Measurements from ENCODE around the gene FKBP8. TPM values are rescaled to one million over a fixed set of nuclear protein-coding genes. Genes with fewer than 3 reads are reported as not detected.
"Not testable (repeated sequence)": the region's sequence is repeated elsewhere in the genome, so short reads cannot be mapped to it uniquely, and the experiment has no call there.

Gene FKBP8
- 374 and 409 TPM in 2 replicates for total RNA-seq (2014; rRNA removed)
- polyA plus RNA-seq (2012), result 301 TPM

- DNase-seq (ENCODE audit: low read depth), result peak; percentile 71
Measured at GRCh38 chr19:18542941-18543813, at the start of gene FKBP8. Gene FKBP8, minus strand, starts transcription at chr19:18543573. Its CDS starts 1,603 bp downstream, at chr19:18541970.

- DNase-seq (ENCODE audit: low read depth), result not testable (repeated sequence)
Measured at GRCh38 chr19:18592732-18593131, 49.4 kb upstream of the FKBP8 start.

GRCh38 chr19:18591735-18592385, 48.5 kb upstream of the FKBP8 start:
- no peak for DNase-seq (ENCODE audit: low read depth)

- peak; percentile 39 for DNase-seq (ENCODE audit: low read depth)
Measured at GRCh38 chr19:18590273-18591272, 47.2 kb upstream of the FKBP8 start.

GRCh38 chr19:18589380-18590272, 46.3 kb upstream of the FKBP8 start:
- peak; percentile 51 for DNase-seq (ENCODE audit: low read depth)

- DNase-seq (ENCODE audit: low read depth), result peak; percentile 79
Measured at GRCh38 chr19:18588611-18589379, 45.4 kb upstream of the FKBP8 start, which contains the start of gene REX1BD. Gene REX1BD, plus strand, starts transcription at chr19:18588798. Its CDS starts 4 bp downstream, at chr19:18588802.

- DNase-seq (ENCODE audit: low read depth), result no peak
Measured at GRCh38 chr19:18587962-18588610, 44.7 kb upstream of the FKBP8 start.

- DNase-seq (ENCODE audit: low read depth), result no peak
Measured at GRCh38 chr19:18587561-18587960, 44.2 kb upstream of the FKBP8 start.

- no peak for DNase-seq (ENCODE audit: low read depth)
Measured at GRCh38 chr19:18586306-18586705, 42.9 kb upstream of the FKBP8 start.

- DNase-seq (ENCODE audit: low read depth), result no peak
Measured at GRCh38 chr19:18580311-18580710, 36.9 kb upstream of the FKBP8 start.

- DNase-seq (ENCODE audit: low read depth), result no peak
Measured at GRCh38 chr19:18577365-18577914, 34.1 kb upstream of the FKBP8 start.

- DNase-seq (ENCODE audit: low read depth), result no peak
Measured at GRCh38 chr19:18576383-18576782, 33.0 kb upstream of the FKBP8 start.

- no peak for DNase-seq (ENCODE audit: low read depth)
Measured at GRCh38 chr19:18574691-18575291, 31.4 kb upstream of the FKBP8 start.

GRCh38 chr19:18571564-18572344, 28.4 kb upstream of the FKBP8 start, which contains the start of gene UBA52:
Gene UBA52, plus strand, starts transcription at chr19:18571857. Its CDS starts 1,444 bp downstream, at chr19:18573301.
- peak; percentile 93 for DNase-seq (ENCODE audit: low read depth)

GRCh38 chr19:18568367-18568766, 25.0 kb upstream of the FKBP8 start:
- no peak for DNase-seq (ENCODE audit: low read depth)

- DNase-seq (ENCODE audit: low read depth), result no peak
Measured at GRCh38 chr19:18566953-18567352, 23.6 kb upstream of the FKBP8 start.

GRCh38 chr19:18562086-18562485, 18.7 kb upstream of the FKBP8 start:
- DNase-seq (ENCODE audit: low read depth), result no peak

All from LHCN-M2 (cell line).